Subcutaneous adipose tissue (tissue), 4 donors: ENCODE data around the gene ELFN1. TPM values are rescaled to one million over a fixed set of nuclear protein-coding genes. Genes with fewer than 3 reads are reported as not detected.

Experiments used
- total RNA-seq, 4 donors: library from RNA; depleted of rRNA; stranded (reverse); fragments of >200 nt; gene quantifications; one replicate each; pipeline ENCODE4 v1.1.0, GENCODE V29; 2016
- TF ChIP-seq, protein P1 (sequence below): fragments of 450-650 bp; IDR thresholded peaks from one replicate; pipeline ENCODE4 v1.5.1; 2016; ENCODE audit warnings: low read depth, mild to moderate bottlenecking, control low read depth, antibody characterized with exemption, moderate library complexity

Gene ELFN1
- total RNA-seq, 4 donors from 2014 or later: 0.51 to 3.6 (median 0.85) TPM

DNA sequence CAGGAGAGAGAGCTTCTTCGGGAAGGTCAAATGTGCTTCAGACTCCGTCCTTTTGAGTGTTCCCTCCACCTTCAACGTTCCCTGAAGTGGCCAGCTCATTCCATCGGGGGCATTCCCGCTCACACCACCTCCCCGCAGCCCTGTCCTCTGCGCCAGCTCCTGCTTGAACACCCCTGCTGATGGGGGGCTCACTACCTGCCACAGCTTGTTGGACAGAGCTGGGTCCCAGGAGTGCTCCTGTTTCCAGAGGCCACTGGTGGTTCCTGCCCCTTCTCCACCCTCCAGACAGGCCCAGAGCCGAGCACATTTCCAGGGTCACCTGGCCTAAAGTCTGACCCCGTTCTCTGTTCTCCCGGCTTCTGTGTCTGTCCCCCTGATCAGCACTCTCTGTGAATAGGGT lies 67.4 kb downstream of the ELFN1 start:
- TF ChIP-seq, protein P1, sequence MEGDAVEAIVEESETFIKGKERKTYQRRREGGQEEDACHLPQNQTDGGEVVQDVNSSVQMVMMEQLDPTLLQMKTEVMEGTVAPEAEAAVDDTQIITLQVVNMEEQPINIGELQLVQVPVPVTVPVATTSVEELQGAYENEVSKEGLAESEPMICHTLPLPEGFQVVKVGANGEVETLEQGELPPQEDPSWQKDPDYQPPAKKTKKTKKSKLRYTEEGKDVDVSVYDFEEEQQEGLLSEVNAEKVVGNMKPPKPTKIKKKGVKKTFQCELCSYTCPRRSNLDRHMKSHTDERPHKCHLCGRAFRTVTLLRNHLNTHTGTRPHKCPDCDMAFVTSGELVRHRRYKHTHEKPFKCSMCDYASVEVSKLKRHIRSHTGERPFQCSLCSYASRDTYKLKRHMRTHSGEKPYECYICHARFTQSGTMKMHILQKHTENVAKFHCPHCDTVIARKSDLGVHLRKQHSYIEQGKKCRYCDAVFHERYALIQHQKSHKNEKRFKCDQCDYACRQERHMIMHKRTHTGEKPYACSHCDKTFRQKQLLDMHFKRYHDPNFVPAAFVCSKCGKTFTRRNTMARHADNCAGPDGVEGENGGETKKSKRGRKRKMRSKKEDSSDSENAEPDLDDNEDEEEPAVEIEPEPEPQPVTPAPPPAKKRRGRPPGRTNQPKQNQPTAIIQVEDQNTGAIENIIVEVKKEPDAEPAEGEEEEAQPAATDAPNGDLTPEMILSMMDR: no peak

DNA sequence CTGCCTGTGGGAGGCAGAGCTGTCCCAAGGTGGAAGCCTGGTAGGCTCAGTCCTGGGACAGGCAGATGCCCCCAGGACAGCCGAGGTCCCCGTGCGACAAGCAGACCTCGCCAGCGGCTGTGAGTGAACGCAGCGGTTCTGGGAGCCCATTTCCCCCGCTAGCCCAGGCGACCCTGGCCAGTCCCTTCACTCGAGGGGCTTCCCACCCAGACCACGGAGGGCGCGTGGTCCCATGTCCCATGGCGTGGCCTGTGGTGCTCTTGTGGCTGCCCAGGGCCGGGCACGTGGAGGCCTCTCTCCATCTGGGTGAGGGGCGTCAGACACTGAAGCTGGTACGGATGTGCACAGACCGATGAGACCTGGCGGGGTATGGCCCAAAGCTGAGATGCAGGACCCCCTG lies 67.9 kb downstream of the ELFN1 start:
- TF ChIP-seq, protein P1: no peak

DNA sequence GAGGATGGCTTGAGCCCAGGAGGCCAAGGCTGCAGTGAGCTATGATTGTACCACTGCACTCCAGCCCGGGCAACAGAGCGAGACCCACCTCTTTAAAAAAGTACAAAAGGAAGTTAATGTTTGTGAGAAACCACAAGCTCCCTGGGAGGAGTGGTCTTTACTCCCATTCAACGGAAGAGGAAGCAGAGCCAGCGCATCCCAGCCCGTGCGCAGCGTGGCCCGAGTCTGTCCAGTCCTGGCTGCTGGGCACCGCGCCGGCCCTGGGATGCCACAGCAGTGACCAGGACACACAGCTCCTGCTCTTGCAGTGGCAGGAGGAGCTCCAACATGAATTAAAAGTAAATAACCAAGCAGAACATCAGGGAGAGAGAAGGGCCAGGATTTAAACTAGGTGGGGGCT lies 68.4 kb downstream of the ELFN1 start:
- TF ChIP-seq, protein P1: no peak

DNA sequence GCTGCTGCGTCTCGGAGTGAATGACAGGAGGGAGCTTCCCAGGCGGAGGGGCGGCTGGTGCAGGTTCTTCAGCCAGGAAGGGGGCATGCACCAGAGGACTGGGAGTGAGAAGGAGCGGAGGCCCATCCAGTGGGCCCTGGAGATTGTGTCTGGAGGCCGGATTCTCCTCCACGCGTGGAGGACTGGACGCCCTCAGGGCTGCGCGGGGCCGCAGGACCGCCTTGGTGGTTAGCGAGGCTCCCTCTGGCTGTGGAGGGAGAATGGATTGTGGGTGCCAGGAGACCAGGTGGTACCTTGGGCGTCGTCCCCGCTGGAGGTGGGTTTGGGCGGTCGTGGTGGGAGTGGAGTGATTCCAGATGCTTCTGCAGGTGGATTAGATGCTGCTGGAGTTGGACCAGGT lies 68.9 kb downstream of the ELFN1 start:
- TF ChIP-seq, protein P1: no peak

DNA sequence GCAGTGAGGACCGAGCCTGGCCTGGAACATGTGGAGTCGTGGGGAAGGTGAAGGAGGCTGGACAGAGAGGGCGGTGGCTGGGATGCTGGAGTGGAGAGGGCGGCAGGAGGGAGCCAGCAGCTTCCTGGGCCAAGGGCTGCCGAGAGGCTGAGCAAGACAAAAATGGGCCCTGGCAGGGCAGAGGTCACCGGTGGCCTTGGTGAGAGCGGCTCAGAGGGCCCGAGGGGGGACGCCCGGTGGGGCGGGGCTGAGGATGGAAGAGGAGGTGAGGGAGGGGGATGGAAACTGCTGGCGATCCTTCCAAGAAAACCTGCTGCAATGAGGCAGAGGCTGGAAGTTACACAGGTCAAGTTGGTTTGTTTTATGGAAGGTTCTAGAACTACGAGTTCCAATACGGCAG lies 69.5 kb downstream of the ELFN1 start:
- TF ChIP-seq, protein P1: no peak

DNA sequence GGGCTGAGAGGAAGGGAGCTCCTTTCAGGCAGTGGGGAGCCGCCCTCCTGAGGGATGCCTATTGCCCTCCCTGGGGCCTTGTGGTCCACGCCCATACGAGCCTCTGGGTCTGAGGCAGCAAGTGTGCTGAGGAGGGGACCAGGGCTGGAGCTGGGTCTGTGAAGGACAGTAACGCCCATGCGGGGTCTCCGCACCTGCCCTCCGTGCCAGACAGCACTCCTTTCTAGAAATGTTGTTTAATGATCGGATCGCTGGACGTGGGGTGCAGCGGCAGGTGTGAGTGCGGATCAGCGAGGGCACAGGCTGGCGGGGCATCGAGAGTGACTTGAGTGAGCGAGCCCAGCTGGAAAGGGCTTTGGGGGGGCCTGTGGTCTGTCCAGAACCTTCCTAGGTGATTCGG lies 70.1 kb downstream of the ELFN1 start:
- TF ChIP-seq, protein P1: no peak

DNA sequence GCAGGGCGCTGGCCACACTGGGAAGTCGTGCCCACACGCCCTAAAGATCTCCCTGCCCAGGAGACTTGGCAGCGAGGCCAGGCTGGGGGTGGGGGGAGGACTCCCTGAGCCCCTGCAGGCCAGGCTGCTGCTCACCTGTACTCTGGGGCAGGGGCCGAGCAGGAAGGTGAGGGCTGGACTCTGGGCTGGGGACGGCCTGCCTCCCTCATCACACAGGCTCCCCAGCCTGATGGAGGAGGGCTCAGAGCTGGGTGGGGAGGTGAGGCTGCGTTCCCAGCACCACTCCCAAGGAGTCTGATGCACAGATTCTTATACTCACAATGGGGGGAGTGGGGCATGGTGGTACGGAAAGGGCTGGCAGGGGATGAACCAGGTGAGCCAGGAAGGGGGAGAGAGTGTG lies 71.2 kb downstream of the ELFN1 start:
- TF ChIP-seq, protein P1: no peak
